Hypothalamus (tissue), 51 donors: Measurements from ENCODE around the gene TNS4.
"Not testable (repeated sequence)": the region's sequence is repeated elsewhere in the genome, so short reads cannot be mapped to it uniquely, and the experiment has no call there.

Experiments
- DNase-seq, 51 donors: peaks; one replicate each; lab custom pipeline; 2025; lab: John Stamatoyannopoulos, UW

The TNS4 gene, protein sequence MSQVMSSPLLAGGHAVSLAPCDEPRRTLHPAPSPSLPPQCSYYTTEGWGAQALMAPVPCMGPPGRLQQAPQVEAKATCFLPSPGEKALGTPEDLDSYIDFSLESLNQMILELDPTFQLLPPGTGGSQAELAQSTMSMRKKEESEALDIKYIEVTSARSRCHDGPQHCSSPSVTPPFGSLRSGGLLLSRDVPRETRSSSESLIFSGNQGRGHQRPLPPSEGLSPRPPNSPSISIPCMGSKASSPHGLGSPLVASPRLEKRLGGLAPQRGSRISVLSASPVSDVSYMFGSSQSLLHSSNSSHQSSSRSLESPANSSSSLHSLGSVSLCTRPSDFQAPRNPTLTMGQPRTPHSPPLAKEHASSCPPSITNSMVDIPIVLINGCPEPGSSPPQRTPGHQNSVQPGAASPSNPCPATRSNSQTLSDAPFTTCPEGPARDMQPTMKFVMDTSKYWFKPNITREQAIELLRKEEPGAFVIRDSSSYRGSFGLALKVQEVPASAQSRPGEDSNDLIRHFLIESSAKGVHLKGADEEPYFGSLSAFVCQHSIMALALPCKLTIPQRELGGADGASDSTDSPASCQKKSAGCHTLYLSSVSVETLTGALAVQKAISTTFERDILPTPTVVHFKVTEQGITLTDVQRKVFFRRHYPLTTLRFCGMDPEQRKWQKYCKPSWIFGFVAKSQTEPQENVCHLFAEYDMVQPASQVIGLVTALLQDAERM

GRCh38 chr17:40501499-40501911 lies at the start of gene TNS4:
Gene TNS4, minus strand, starts transcription at chr17:40501623. Its CDS starts 5,198 bp downstream, at chr17:40496425.
- no peak for DNase-seq

DNA sequence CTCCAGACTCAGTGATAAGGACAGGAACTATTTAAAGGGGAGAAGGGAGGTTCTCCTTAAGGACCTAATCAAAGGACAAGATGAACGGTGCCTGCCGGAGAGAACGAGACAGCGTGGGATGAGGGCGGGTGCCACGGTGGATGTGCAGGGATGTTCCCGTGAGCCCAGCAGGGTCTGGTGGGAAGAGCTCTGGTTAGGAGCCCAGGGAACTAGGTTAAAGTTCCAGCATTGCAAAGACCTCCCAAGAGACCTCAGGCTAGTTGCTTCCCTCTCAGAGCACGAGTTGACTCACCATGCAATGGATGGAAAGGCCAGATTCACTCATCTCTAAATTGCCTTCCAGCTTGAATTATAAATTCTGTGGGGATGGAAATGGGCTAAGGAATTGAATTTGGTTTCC lies 49.2 kb upstream of the TNS4 start:
- no peak for DNase-seq

DNA sequence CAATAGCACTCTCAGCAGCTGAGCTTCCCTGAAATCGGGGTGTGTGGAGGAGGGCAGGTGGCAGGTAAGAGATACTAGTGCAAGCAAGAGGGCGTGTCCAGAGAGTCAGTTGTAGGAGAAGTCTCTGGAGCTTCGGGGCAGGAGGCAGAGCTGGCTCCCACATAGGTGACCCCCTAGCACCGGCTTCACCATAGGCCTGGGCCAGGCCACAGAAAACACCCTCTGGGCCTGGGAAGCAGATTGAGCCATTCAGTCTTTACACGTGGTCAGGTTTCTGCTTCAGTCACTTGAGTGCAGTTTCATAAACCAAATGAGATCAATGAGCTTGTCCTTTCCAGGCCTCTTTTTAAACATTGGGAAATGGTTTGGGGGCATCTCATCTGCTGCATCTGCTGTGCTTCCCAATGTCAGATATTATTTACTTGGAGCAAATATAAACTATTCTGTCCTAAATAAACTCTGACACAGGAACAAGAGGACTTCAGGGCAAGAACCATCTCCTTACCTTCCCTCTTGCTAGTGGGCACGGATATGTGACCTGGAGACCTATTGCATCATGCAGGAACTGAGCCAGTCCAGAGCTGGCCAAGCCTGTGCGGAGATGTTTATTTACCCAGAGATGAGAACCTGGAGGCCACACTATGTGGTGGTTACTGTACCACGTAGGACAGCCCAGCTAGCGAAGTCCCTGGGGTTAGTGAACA lies 47.7 kb upstream of the TNS4 start:
- no peak for DNase-seq

- DNase-seq: no peak
Observed at GRCh38 chr17:40548491-40548981, 47.1 kb upstream of the TNS4 start.

- DNase-seq: no peak
Observed at GRCh38 chr17:40547785-40548478, 46.5 kb upstream of the TNS4 start.

DNA sequence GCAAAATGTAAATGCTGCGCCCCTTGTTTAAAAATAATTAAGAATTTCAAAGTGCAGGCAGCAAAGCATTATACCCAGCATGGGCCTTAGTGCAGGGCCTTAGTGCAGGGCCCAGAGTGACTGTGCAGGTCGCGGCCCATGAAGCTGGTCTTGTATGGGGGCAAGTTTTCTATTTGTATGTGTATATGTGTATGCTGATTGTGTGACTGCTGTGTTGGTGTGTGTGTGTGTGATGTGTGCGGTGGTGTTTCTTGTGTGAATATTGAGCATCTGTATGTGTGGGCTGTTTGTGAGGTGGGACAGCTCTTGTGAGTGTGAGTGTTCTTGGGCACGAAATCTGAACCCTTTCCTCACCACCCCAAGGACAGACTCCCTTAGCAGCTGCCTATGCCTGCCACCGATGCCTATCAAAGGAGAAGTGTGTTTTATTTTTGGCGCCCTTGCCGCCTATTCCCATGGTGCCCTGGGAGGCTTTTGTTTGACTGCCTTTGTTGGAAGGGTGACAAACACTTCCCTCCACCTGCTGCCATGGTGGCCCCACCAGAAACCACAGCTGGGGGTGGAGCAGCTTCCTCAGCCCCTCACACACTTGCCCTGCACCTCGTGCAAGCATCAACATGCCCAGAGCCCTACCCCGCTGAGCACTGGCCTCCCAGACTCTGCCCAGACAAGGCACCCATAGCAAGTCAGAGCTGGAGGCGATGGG lies 45.8 kb upstream of the TNS4 start:
- DNase-seq: no peak

DNA sequence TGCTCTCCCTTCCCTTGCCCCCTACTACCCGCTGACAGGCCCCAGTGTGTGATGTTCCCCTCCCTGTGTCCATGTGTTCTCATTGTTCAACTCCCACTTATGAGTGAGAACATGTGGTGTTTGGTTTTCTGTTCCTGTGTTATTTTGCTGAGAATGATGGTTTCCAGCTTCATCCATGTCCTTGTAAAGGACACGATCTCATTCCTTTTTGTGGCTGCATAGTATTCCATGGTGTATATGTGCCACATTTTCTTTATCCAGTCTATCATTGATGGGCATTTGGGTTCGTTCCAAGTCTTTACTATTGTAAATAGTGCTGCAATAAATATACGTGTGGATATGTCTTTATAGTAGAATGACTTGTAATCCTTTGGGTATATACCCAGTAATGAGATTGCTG lies 45.1 kb upstream of the TNS4 start:
- not testable (repeated sequence) for DNase-seq

- no peak for DNase-seq
Observed at GRCh38 chr17:40545660-40546059, 44.2 kb upstream of the TNS4 start.

DNA sequence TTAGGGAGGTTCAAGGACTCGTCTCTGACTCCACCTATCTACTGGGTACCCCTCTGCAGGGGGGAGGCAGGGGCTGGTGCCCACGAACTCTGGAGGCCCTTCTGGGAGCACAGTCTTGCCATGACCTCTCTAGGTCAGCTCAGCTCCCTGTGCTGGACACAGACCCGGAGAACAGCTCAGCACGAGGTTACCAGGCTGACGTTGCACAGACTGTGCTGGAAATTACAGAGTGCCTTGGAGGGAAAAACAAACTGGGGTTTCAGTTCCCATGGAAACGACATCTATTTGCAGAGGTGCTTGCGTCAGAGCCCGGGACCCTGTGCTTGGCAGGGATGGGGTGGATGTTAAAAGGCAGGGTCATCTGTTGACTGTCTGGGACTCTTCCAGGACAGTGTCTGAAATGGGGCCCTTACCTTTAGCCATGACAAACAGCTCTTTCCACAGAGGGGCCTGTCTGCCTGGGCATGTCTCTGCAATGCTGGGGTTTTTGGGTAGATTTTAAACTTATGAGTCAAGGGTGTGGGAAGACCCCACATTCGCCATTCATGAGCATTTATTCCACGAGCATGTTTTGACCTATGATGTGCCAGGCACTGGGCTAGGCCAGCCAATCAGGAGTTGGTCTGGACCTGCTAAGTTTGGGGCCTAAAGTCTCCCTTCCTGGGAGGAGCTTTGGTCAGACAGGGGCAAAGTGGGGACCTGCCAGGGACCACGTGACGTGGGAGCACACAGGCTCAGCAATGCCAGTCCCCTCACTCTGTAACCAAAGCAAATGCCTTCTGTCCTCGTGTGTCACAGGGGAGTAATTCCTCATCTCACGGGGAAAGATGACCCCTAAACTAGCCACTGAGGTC lies 41.4 kb upstream of the TNS4 start:
- peak in 19 of 51 donors; percentile 13 to 60 (median 32) for DNase-seq

- peak in 2 of 51 donors; percentile 38 to 40 for DNase-seq
Observed at GRCh38 chr17:40541873-40542557, 40.6 kb upstream of the TNS4 start.

- no peak for DNase-seq
Observed at GRCh38 chr17:40541060-40541872, 39.8 kb upstream of the TNS4 start.

- no peak for DNase-seq
Observed at GRCh38 chr17:40540448-40540847, 39.0 kb upstream of the TNS4 start.

- no peak for DNase-seq
Observed at GRCh38 chr17:40539711-40540411, 38.4 kb upstream of the TNS4 start.

GRCh38 chr17:40538936-40539705 lies 37.7 kb upstream of the TNS4 start:
- no peak for DNase-seq

- peak in 29 of 51 donors; percentile 10 to 69 (median 49) for DNase-seq
Observed at GRCh38 chr17:40538019-40538935, 36.9 kb upstream of the TNS4 start.
